BE2C (cell line): ENCODE measurements around the gene TXLNA.

Experiments used
- DNase-seq: peaks from one replicate; pipeline ENCODE4 v3.0.0-alpha.2; 2020
- H3K27me3 ChIP-seq: fragments of 250-450 bp; sonication (Bioruptor Pico); 2 replicates; pipeline ENCODE4 v1.5.1; 2020; ENCODE audit warnings: mild to moderate bottlenecking
- H3K36me3 ChIP-seq: fragments of 250-450 bp; sonication (Bioruptor Pico); 2 replicates; pipeline ENCODE4 v1.5.1; 2020; ENCODE audit warnings: mild to moderate bottlenecking
- H3K4me1 ChIP-seq: fragments of 250-450 bp; sonication (Bioruptor Pico); 2 replicates; pipeline ENCODE4 v1.5.1; 2020
- H3K4me3 ChIP-seq: 2 replicates; pipeline ENCODE4 v1.5.1; 2011; ENCODE audit warnings: low read depth, low read length
- H3K9me3 ChIP-seq: fragments of 250-450 bp; sonication (Bioruptor Pico); 2 replicates; pipeline ENCODE4 v1.5.1; 2020
- TF ChIP-seq, protein P1 (sequence below): IDR thresholded peaks from 2 replicates; pipeline ENCODE4 v1.5.1; 2012; ENCODE audit warnings: mild to moderate bottlenecking, low read depth, low read length

TXLNA gene

DNA sequence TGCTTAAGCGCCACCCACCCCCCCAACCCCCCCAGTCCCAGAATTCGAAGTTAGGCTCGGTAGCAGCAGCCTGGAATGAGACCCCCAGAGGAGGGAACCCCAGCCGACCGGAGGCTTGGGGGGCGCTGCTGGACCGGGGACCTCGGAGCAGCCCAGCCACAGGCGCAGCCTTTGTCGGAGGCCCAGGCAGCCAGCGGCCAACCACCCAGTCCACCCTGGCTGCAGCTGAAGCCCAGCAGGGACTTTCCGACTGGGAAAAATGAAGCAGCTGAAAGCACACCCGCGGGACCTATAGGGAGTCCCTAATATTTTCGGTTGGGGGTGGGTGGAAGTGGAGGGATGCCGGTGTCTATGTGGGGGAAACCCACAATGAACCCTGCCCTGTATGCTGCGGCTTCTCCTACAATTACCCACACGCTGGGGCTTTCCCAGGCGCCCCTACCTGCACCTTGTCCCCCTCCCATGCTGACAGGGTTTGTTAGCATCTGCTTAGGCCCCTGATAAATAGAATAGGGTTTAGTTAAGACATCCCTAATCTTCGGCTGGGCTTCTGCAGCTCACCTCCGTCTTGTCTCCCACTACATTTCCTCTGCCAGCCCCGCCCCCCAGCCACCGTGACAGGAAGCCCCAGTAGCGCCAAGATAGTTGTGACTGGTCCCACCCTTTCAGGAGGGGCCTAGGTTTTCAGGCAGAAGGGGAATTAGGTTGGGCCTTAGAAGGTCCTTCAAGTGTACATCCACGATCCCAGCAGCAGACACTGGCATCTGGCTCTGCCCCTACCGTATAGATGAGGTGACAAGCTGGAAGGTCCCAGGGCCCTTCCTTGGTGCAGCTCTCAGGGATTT, 21.8 kb downstream of the TXLNA start:
- Histone ChIP-seq H3K4me1 (peaks cover 8% of the 10 kb centered on the region), H3K36me3 (no peaks in the 10 kb centered on the region; the same call in 1 of the 2 replicates), H3K9me3 (no peaks in the 10 kb centered on the region), H3K27me3 (no peaks in the 10 kb centered on the region), H3K4me3 (peak overlapping the region; percentile 70)
- TF ChIP-seq, protein P1, sequence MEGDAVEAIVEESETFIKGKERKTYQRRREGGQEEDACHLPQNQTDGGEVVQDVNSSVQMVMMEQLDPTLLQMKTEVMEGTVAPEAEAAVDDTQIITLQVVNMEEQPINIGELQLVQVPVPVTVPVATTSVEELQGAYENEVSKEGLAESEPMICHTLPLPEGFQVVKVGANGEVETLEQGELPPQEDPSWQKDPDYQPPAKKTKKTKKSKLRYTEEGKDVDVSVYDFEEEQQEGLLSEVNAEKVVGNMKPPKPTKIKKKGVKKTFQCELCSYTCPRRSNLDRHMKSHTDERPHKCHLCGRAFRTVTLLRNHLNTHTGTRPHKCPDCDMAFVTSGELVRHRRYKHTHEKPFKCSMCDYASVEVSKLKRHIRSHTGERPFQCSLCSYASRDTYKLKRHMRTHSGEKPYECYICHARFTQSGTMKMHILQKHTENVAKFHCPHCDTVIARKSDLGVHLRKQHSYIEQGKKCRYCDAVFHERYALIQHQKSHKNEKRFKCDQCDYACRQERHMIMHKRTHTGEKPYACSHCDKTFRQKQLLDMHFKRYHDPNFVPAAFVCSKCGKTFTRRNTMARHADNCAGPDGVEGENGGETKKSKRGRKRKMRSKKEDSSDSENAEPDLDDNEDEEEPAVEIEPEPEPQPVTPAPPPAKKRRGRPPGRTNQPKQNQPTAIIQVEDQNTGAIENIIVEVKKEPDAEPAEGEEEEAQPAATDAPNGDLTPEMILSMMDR, result no peak
- peak; percentile 41 for DNase-seq

DNA sequence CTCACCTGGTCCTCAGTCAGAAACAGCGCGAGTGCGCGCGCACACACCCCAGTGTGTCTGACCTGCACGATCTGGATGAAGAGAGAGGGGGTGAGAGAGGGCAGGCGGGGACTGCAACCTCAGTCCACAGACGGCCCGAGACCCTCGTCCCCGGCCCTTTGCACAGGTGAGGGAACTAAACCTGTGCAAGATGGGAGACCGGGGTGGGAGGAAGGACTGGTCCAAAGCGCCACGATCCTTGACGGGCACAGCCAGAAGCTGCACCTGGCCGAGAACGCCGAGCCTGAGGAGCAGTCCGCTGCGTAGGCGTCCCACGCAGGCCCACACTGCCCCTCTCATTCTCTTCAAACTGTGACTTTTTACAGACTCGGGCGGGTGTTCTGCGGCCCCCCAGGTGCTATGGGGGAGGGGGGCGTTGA, 25.5 kb downstream of the TXLNA start:
- H3K9me3 ChIP-seq, result no peaks in the 10 kb centered on the region
- H3K4me3 ChIP-seq, result peak overlapping the region; percentile 73
- TF ChIP-seq, protein P1, result no peak
- H3K36me3 ChIP-seq, result no peaks in the 10 kb centered on the region
- no peak for DNase-seq
- no peaks in the 10 kb centered on the region for H3K27me3 ChIP-seq
- H3K4me1 ChIP-seq, result peaks cover 10% of the 10 kb centered on the region

DNA sequence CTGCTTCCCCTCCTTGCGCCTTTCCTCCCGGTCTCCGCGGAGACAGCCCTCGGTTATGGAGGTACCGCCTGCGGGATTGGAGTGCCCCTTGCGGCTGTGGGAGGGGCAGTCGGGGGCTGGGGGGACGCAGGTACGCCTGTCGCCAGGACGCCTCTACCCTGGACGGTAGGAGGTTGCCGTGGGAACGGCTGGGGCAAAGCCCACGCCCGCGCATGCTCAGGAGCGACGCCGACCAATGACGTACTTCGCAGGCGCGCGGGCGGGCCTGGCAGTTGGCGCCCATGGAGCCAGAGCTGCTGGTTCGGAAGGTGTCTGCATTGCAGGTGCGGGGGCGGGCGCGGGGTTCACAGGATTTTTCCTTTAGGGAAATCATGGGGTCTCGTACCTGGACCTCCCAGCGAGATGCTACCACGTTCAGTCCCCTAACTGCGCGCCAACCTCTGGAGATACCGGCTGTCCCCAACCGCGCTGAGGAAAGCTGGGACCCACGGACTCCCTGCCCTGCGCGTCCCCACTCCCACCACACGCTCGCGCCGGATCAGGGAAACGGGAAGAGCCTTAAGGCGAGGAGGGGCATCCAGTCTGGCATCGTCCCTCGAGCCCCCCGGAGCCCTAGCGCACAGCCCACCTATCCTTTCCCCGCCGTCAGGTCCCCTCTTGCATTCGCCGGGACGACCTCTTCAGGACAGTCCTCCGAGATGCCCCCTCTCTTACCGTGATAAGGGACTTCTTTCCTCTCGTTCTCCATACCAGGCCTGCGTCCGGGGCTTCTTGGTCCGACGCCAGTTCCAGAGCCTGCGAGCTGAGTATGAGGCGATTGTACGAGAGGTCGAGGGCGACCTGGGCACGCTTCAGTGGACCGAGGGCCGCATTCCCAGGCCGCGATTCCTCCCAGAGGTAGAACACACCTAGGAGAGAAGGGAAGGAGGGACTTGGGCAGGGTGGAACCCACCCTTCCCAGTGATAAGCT, 26.2 kb downstream of the TXLNA start, which contains the start of gene IQCC:
TSS of gene IQCC (plus strand) at position 271 of the 970 bp plus-strand sequence. CDS start at position 282, 11 bp downstream.
- H3K4me1 ChIP-seq, result peaks cover 8% of the 10 kb centered on the region; the same call in 1 of the 2 replicates
- no peaks in the 10 kb centered on the region for H3K9me3 ChIP-seq
- no peaks in the 10 kb centered on the region for H3K27me3 ChIP-seq
- peak; percentile 82 for DNase-seq
- TF ChIP-seq, protein P1, result no peak
- no peaks in the 10 kb centered on the region for H3K36me3 ChIP-seq
- H3K4me3 ChIP-seq, result peak within 1 kb of the TSS; percentile 73

DNA sequence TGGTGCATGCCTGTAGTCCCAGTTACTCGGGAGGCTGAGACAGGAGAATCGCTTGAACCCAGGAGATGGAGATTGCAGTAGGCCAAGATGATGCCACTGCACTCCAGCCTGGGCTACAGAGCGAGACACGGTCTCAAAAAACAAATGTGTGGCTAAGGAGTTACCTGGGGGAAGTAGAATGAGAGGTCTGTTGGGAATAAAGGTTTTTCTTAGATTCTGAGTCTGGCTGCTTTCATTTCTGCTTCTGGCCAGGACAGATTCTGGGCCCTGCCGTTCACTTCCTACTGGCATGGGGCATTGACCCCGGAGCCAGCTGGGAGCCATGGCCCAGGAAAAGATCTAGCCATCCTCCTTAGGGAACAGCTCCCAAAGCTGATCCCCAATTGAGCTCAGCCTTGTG, 29.0 kb downstream of the TXLNA start:
- no peak for DNase-seq
- H3K4me3 ChIP-seq, result no peak overlapping the region
- TF ChIP-seq, protein P1, result no peak
- H3K36me3 ChIP-seq, result no peaks in the 10 kb centered on the region
- H3K27me3 ChIP-seq, result no peaks in the 10 kb centered on the region
- H3K9me3 ChIP-seq, result no peaks in the 10 kb centered on the region
- 0 out of 2 replicates have a peak, but pooled peaks cover 6% of the 10 kb centered on the region for H3K4me1 ChIP-seq

DNA sequence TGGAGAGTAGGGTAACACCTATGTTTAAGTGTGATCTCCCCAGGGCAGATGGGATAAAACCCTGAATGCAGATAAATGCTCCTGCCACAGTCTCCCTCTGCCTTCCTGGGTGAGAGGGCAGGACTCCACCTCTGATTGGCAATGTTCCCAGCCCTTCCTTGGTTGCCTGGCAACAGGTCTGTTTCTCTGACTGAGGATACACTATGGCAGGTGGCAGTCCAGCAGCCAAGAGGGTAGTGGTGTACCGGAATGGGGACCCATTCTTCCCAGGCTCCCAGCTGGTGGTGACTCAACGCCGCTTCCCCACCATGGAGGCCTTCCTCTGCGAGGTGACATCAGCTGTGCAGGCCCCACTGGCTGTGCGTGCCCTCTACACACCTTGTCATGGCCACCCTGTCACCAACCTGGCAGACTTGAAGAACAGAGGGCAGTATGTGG, 29.4 kb downstream of the TXLNA start, which contains the start of gene DCDC2B:
TSS of gene DCDC2B (plus strand) at position 199 of the 438 bp plus-strand sequence. CDS start at position 204, 5 bp downstream.
- no peak within 1 kb of the TSS for H3K4me3 ChIP-seq
- H3K9me3 ChIP-seq, result no peaks in the 10 kb centered on the region
- H3K36me3 ChIP-seq, result no peaks in the 10 kb centered on the region
- TF ChIP-seq, protein P1, result no peak
- DNase-seq, result peak; percentile 73
- no peaks in the 10 kb centered on the region for H3K27me3 ChIP-seq
- H3K4me1 ChIP-seq, result 0 out of 2 replicates have a peak, but pooled peaks cover 6% of the 10 kb centered on the region
